Vagina (tissue), 2 donors: ENCODE results near the gene TLCD3A. TPM values are rescaled to one million over a fixed set of nuclear protein-coding genes. Genes with fewer than 3 reads are reported as not detected.

Source experiments
- DNase-seq, 2 donors: peaks; one replicate each; pipeline ENCODE4 v3.0.0-alpha.2; 2017; ENCODE audit errors: extremely low spot score in 2 of 2
- H3K27ac ChIP-seq: fragments of 200-600 bp; sonication (generic); one replicate; pipeline ENCODE4 v1.5.1; 2019
- H3K27me3 ChIP-seq: fragments of 200-600 bp; sonication (generic); one replicate; pipeline ENCODE4 v1.5.1; 2019
- H3K36me3 ChIP-seq, 2 donors: fragments of 200-600 bp; sonication (generic); one replicate each; pipeline ENCODE4 v1.5.1; 2017 to 2019
- H3K4me1 ChIP-seq: fragments of 200-600 bp; sonication (generic); one replicate; pipeline ENCODE4 v1.5.1; 2019
- H3K4me3 ChIP-seq, 2 donors: fragments of 200-600 bp; sonication (generic); 1 replicate in 1 of 2; 2 replicates in 1 of 2; pipeline ENCODE4 v1.5.1; 2016 to 2019
- H3K9me3 ChIP-seq: fragments of 200-600 bp; sonication (generic); one replicate; pipeline ENCODE4 v1.5.1; 2019
- POLR2A ChIP-seq, 2 donors: fragments of 450-650 bp; IDR thresholded peaks; one replicate each; pipeline ENCODE4 v1.6.1; 2017; ENCODE audit warnings: antibody characterized with exemption in 2 of 2, mild to moderate bottlenecking in 2 of 2, moderate library complexity in 2 of 2
- POLR2AphosphoS5 ChIP-seq, 2 donors: sonication (generic); formaldehyde crosslinking; IDR thresholded peaks; one replicate each; pipeline ENCODE4 v1.9.0; 2017; ENCODE audit warnings: antibody characterized with exemption in 2 of 2, mild to moderate bottlenecking in 2 of 2, low read depth in 1 of 2; ENCODE audit not compliant: insufficient read depth in 1 of 2
- intact Hi-C: fragments of 100-400 bp; cut with DNase I; formaldehyde crosslinking; loops from one replicate; pipeline ENCODE4 v1.15.1; 2023
- total RNA-seq: library from RNA; depleted of rRNA; stranded (reverse); fragments of >200 nt; gene quantifications from one replicate; pipeline ENCODE4 v1.2.3, GENCODE V29; 2016
- TF ChIP-seq, protein P1 (sequence below), 3 experiments: fragments of 450-650 bp in 2 of 3; fragments of 200-600 bp in 1 of 3; sonication (generic) in 1 of 3; IDR thresholded peaks; one replicate each; pipeline ENCODE4 v1.5.1; 2017 to 2019; ENCODE audit warnings: antibody characterized with exemption in 3 of 3, mild to moderate bottlenecking in 2 of 3, moderate library complexity in 2 of 3

TLCD3A gene
- total RNA-seq, result 18.7 TPM

GRCh38 chr17:732067-732901 lies at the start of gene TLCD3A:
TSS of gene TLCD3A (plus strand) at chr17:732596. CDS start at chr17:732648, 52 bp downstream.
- no peak for DNase-seq
- peak in 1 of 2 donors; percentile 8 for TF ChIP-seq POLR2A (IDR thresholded peaks at IDR 0.05)
- TF ChIP-seq POLR2AphosphoS5 (IDR thresholded peaks at IDR 0.05; ENCODE audit: insufficient read depth in 1 of 2, low read depth in 1 of 2), result peak in 1 of 2 donors; percentile 56
- TF ChIP-seq, protein P1, sequence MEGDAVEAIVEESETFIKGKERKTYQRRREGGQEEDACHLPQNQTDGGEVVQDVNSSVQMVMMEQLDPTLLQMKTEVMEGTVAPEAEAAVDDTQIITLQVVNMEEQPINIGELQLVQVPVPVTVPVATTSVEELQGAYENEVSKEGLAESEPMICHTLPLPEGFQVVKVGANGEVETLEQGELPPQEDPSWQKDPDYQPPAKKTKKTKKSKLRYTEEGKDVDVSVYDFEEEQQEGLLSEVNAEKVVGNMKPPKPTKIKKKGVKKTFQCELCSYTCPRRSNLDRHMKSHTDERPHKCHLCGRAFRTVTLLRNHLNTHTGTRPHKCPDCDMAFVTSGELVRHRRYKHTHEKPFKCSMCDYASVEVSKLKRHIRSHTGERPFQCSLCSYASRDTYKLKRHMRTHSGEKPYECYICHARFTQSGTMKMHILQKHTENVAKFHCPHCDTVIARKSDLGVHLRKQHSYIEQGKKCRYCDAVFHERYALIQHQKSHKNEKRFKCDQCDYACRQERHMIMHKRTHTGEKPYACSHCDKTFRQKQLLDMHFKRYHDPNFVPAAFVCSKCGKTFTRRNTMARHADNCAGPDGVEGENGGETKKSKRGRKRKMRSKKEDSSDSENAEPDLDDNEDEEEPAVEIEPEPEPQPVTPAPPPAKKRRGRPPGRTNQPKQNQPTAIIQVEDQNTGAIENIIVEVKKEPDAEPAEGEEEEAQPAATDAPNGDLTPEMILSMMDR (IDR thresholded peaks at IDR 0.05), result no peak
- Histone ChIP-seq H3K4me1 (peaks cover 48% of the 10 kb centered on the region), H3K4me3 (peak within 1 kb of the TSS; percentile 66 to 80), H3K27ac (peak within 1 kb of the TSS; percentile 87), H3K27me3 (no peaks in the 10 kb centered on the region), H3K9me3 (no peaks in the 10 kb centered on the region), H3K36me3 (no peaks in the 10 kb centered on the region)
- intact Hi-C loops, result no loop called here

DNA sequence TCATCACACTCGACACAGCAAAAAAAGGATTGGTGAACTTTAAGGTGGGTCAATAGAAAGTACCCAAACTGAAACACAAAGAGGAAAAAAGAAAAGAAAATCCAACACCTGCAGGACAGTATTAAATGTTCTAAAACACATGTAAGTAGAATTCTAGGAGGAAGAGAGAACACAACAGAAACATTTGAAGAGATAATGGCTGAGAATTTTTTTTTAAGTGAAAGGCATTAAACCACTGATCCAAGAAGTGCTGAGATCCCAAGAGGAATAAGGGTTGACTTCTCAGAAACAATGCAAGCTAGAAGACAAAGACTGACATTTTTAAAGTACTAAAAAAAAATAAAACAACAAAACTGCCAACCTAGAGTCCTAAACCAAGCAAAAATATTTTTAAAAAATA lies 49.4 kb upstream of the TLCD3A start:
- Histone ChIP-seq H3K9me3 (no peaks in the 10 kb centered on the region), H3K4me3 (no peak overlapping the region), H3K4me1 (no peaks in the 10 kb centered on the region), H3K36me3 (peaks cover 0 to 8% of the 10 kb centered on the region in 2 donors), H3K27me3 (no peaks in the 10 kb centered on the region), H3K27ac (no peak overlapping the region)
- intact Hi-C loops, result no loop called here
- TF ChIP-seq, protein P1 (IDR thresholded peaks at IDR 0.05), result no peak
- no peak for TF ChIP-seq POLR2A (IDR thresholded peaks at IDR 0.05)
- no peak for TF ChIP-seq POLR2AphosphoS5 (IDR thresholded peaks at IDR 0.05; ENCODE audit: insufficient read depth in 1 of 2, low read depth in 1 of 2)
- no peak for DNase-seq

DNA sequence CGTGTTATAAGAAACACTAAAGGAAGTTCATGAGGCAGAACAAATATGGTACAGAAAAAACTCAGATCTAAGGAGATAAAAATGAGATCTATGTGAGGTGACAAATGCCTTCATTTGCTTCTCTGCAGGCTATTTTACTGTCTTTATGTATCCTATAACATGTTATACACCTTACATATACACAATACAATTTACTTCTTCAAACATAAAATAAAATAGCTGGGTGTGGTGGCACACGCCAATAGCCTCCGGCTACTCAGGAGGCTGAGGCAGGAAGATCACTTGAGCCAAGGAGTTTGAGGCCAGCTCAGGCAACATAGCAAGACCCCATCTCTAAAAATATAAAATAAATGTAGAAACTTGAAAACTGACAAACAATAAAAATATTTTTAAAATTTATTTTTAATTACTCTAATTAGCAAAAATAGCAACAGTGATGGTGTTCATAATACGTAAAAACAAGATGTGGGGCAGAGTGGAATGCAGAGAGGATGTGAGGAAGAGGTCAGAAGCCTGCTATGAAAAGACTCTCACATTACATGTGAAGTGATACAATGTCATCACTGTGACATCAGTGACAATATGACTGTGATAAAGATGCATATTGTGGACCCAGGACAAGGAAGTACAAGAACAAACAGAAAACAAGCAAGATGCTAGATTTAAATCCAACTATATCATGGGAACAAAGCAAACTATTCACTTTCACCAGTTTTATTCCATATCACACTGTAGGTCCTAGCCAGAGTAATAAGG lies 48.7 kb upstream of the TLCD3A start:
- Histone ChIP-seq H3K27me3 (no peaks in the 10 kb centered on the region), H3K27ac (no peak overlapping the region), H3K36me3 (peaks cover 0 to 8% of the 10 kb centered on the region in 2 donors), H3K4me3 (no peak overlapping the region), H3K9me3 (no peaks in the 10 kb centered on the region), H3K4me1 (no peaks in the 10 kb centered on the region)
- no peak for DNase-seq
- intact Hi-C loops, result no loop called here
- no peak for TF ChIP-seq POLR2A (IDR thresholded peaks at IDR 0.05)
- TF ChIP-seq, protein P1 (IDR thresholded peaks at IDR 0.05), result no peak
- no peak for TF ChIP-seq POLR2AphosphoS5 (IDR thresholded peaks at IDR 0.05; ENCODE audit: insufficient read depth in 1 of 2, low read depth in 1 of 2)

GRCh38 chr17:685006-685405 lies 47.4 kb upstream of the TLCD3A start:
- DNase-seq, result no peak
- Histone ChIP-seq H3K27ac (no peak overlapping the region), H3K4me3 (no peak overlapping the region), H3K27me3 (no peaks in the 10 kb centered on the region), H3K9me3 (no peaks in the 10 kb centered on the region), H3K4me1 (no peaks in the 10 kb centered on the region), H3K36me3 (peaks cover 0 to 8% of the 10 kb centered on the region in 2 donors)
- TF ChIP-seq POLR2AphosphoS5 (IDR thresholded peaks at IDR 0.05; ENCODE audit: insufficient read depth in 1 of 2, low read depth in 1 of 2) (no peak), POLR2A (IDR thresholded peaks at IDR 0.05) (no peak)
- TF ChIP-seq, protein P1 (IDR thresholded peaks at IDR 0.05), result no peak
- intact Hi-C loops, result no loop called here
